Measurements from ENCODE around the gene PLCH1. TPM values are rescaled to one million over a fixed set of nuclear protein-coding genes. Genes with fewer than 3 reads are reported as not detected.

The PLCH1 gene
- total and polyA plus RNA-seq, 2 experiments from 2014 or later = 8.1 to 25.3 TPM

GRCh38 chr3:155598671-155599070 is 146.2 kb downstream of the PLCH1 start:
- H3K36me3 ChIP-seq (ENCODE audit: insufficient read depth) = no peaks in the 10 kb centered on the region
- no peaks in the 10 kb centered on the region for H4K20me1 ChIP-seq (replicated peaks; ENCODE audit: insufficient read depth)
- no peak overlapping the region for H3K27ac Mint-ChIP-seq
- H3K9me2 ChIP-seq (ENCODE audit: insufficient read depth) = no peaks in the 10 kb centered on the region
- no peaks in the 10 kb centered on the region for H3F3A ChIP-seq (replicated peaks; ENCODE audit: low read depth)
- DNase-seq (ENCODE audit: low spot score) = no peak
- no peak overlapping the region for H3K4me3 Mint-ChIP-seq
- H3K36me3 Mint-ChIP-seq (ENCODE audit: low read depth) = peaks cover under 1% of the 10 kb centered on the region; the same call in 1 of the 3 replicates
- ATAC-seq = no peak
- no peak overlapping the region for H3K27ac ChIP-seq (ENCODE audit: low read depth)
- no peaks in the 10 kb centered on the region for H3K79me2 ChIP-seq (replicated peaks; ENCODE audit: insufficient read depth)
- no peak overlapping the region for H3K4me3 ChIP-seq
- H2AFZ ChIP-seq = no peak overlapping the region
- H3K27me3 ChIP-seq (ENCODE audit: insufficient read depth) = no peaks in the 10 kb centered on the region
- TF ChIP-seq ETS1 (IDR thresholded peaks at IDR 0.05) = no peak
- no peak for TF ChIP-seq REST (IDR thresholded peaks at IDR 0.05; ENCODE audit: unreplicated experiment)
- no peak for TF ChIP-seq ZNF462 (CRISPR knock-in tag; IDR thresholded peaks at IDR 0.05)
- TF ChIP-seq NANOG (IDR thresholded peaks at IDR 0.05; ENCODE audit: borderline replicate concordance) = no peak
- TF ChIP-seq JUNB (IDR thresholded peaks at IDR 0.05; ENCODE audit: unreplicated experiment) = no peak
- TF ChIP-seq CREB1 (CRISPR knock-in tag; IDR thresholded peaks at IDR 0.05; ENCODE audit: low read depth) = no peak
- no peak for TF ChIP-seq ZNF114 (CRISPR knock-in tag; IDR thresholded peaks at IDR 0.05)
- TF ChIP-seq EZH2 (IDR thresholded peaks at IDR 0.05; ENCODE audit: low read depth, unreplicated experiment) = no peak
- peaks cover 3% of the 10 kb centered on the region for H3K27me3 Mint-ChIP-seq (ENCODE audit: insufficient read depth, low read depth, poor library complexity)
- no peak overlapping the region for H3K4me2 ChIP-seq
- H3K4me1 Mint-ChIP-seq = peaks cover 17% of the 10 kb centered on the region
- H3K9me3 Mint-ChIP-seq = no peaks in the 10 kb centered on the region
- H3K4me1 ChIP-seq (ENCODE audit: insufficient read depth) = peaks cover 4% of the 10 kb centered on the region; the same call in 1 of the 2 replicates
